Islet precursor cell (in vitro differentiated cells): Measurements from ENCODE around the gene ZFYVE28.
"Not testable (repeated sequence)": the region's sequence is repeated elsewhere in the genome, so short reads cannot be mapped to it uniquely, and the experiment has no call there.

Experiments used
- DNase-seq: peaks from one replicate; pipeline ENCODE4 v3.0.0-alpha.2; 2018

ZFYVE28 gene

DNA sequence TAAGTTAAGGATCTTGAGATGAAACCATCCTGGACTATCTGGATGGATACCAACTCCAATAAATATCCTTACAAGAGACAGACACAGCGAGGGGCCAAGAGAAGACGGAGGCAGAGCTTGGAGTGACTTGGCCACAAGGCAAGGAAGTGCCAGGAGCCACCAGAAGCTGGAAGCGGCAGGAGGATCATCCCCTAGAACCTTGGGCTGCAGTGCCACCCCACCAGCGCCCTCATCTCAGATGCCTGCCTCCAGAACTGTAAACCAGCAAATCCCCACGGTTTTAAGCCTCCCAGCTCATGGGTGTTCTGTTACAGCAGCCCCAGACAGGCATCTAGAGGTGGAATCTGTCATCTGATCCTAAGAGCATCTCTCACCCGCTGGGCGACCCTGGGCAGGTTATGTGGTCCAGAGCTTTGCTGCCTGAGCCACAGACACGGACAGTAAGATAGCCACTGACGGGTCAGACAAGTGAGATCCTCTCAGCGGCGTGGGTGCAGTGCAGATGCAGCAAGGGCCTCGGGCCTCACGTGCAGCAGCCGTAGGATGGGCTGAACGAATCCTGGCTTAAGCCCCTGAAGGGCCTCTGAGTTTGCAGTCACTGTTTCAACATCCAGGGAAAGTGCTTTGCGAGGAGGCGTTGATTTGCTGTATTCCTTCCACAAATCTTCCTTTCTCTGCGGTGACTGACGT, 131.4 kb downstream of the ZFYVE28 start:
- DNase-seq: no peak

DNA sequence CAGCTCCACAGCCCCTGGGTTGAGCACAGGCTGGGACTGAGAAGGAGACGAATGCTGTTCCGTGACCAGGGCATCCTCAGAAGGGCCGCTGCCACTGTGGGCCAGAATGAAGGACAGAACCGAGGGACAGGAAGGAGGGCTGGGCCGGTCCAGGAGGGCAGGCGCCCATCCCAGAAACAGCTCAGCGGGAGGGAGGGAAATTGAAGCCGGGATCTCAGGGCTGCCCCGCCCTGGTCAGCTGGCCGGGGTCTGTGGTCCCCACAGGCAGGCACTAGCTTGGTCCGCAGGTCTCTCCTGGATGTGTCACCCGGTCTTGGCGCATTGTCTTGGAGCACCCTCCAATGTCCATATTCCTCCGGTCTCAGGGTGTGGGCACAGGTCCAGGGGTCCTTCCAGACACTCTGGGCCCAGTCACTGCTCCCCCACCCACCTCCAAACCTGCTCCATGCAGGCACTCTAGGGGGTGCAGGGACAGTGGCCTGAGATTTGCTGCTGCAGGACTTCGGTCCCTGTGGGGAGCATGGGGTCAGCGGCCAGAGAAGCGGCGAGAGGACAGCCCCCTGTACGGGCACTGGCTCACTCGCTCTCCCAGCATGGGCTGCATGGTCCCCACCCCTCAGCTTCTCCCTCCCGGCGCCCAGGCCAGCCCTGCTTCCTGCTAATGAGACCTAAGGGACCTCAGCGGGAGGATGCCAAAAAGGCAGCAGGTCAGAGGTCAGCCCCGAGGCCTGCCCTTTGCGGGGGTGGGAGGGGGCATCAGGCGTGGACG, 132.6 kb downstream of the ZFYVE28 start:
- no peak for DNase-seq

DNA sequence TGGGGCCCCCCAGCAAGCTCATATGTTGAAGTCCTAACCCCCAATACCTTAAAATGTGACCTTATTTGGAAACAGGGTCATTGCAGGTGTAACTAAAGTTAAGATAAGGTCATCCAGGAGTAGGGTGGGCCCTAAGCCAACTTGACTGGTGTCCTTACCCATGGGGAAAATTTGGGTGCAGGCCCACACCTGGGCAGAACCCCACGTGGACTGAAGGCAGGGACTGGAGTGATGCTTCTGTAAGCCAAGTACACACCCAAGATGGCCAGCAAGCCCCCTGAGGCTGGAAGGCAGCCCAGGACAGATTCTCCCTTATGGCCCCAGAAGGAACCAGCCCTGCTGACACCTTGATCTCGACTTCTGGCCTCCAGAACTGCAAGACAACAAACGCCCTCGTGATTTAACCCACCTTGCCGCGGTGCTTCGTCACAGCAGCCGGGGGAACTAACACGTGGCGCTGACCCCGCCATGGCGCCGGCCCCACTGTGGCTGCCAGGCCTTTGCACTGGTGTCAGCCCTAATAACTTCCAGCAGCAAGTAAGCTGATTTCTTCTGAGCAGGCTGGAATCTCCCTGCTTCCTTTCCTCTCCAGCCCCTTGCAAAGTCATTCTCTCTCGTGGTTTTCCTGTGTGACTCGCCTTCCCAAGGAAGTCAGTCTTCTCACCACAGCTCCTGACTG, 133.4 kb downstream of the ZFYVE28 start:
- DNase-seq: peak; percentile 81

DNA sequence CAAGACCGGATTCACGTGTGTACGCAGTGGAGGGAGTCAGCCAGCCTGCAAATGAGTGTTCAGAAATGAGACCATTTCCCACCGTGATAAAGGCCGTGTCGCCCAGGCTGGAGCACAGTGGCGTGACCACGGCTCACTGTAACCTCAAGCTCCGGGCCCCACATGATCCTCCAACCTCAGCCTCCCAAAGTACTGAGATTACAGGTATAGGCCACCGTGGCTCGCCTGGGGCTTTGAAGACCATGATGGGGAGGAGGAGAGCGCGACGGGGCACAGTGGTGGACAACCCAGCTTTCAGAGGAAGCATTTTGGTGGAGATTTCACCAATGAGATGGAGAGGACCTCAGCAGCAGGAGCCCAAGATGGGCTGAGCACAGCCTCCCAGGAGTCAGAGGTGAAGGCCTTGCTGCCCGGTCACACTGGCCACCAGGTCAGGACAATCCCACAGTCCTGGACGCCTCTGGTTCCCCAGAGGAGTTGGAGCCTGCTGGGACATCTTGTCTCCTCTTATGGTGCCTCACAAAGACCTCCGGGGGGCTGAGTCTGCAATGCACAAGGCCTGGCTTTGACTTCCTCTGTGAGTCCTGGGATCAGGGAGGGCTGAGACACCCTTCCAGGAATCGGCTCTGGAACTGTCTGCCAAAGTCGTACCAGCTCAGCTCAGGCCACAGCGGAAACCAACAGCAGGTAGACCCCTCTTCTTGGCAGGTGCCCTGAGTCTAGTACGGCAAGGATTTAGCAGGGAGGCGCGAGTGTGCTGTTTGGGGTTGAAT, 134.1 kb downstream of the ZFYVE28 start:
- no peak for DNase-seq

DNA sequence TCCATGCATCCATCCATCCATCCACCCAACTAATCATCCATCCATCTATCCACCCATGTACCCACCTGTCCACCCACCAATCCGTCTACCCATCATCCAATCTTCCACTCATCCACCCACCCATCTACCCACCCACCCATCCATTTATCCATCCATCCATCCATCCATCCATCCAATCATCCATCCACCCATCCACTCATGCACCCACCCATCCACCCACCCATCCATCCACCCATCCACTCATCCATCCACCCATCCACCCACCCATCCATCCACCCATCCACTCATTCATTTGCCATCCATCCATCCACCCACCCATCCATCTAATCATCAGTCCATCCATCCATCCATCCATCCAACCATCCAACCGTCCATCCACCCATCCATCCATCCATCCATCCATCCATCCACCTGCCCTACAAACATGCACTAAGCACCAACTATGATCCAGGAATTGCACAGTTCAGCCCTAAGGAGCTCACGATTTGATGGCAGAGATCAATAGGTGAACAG, 135.2 kb downstream of the ZFYVE28 start:
- DNase-seq: no peak

DNA sequence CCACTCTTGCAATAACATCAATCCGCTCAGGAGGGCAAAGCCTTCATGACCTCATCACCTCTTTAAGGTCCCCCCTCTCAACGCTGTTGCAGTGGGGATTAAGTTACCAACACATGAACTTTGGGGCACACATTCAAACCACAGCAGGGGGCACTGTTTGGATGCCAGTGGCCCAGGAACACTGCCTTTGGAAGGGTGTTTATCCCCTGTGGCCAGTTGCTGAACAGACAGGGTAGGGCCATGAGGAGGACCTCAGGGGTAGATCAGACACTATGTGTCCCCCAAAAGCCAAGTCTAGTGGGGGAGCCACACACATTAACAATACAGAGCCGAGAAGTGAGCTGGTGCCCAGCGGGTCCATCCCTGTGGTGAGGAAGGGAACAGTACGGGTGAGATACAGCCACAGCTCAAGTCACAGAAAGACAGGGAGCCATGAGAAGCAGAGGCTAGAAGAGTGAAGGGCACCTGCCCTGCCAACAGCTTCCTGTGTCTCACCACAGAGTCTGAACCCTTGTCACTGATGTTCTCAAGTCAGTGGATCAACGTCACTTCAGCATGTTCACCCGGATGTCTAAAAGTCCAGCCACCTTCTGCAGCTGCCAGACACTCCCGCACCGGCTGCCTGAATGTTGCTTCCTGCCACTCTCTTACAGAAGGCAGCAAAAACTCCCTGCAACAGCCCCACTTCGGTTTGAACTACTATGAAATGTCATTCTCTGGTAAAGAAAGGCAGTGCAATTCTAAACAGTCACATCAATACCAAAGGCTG, 136.7 kb downstream of the ZFYVE28 start:
- DNase-seq: no peak

DNA sequence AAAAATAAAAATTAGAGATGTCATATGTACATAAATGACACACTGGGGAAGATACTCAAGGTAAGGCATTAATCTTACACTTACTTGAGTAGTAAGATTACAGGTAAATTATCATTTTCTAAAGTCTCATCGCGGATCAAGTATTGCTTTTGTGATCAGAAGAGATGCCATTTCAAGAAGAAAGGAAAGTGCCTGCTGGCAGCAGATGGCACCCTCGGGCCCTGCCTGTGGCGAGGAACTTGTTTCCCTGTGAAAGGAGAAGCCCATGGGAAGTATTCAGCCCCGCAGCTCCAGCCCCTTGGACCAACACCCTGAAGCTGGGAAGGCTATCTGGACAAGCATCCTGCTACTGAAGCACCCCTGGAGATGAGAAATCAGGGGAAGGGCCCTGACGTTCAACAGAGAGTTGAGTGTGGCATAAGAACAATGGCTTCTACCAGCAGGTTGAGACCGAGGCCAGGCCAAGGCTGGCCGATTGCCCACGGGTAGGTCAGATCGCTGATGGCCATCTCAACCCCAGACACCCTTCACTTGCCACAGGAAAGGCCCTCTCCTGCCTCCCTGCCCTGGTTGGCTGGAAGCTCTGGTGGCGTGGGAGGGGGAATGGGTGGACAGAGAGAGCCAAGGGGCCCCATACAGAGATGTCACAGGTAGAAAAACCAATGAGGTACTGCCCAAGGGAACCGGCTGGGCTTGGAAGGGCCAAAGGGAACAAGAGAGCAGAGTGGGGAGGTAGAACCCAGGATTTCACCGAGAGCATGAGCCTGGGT, 137.7 kb downstream of the ZFYVE28 start:
- DNase-seq: no peak

DNA sequence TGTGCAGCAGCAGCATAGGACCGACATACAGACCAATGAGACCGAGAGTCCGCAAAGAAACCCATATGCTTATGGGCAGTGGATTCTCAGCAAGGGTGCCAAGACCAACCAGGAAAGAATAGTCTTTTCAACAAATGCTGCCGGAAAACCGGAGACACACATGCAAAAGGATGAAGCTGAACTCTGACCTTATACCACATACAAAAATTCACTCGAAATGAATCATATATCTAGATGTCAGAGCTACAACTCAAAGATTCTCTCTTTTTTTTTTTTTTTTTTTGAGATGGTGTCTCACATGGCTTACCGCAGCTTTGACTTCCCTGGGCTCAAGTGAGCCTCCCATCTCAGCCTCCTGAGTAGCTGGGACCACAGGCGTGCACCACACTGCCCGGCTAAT, 140.5 kb downstream of the ZFYVE28 start:
- DNase-seq: no peak

DNA sequence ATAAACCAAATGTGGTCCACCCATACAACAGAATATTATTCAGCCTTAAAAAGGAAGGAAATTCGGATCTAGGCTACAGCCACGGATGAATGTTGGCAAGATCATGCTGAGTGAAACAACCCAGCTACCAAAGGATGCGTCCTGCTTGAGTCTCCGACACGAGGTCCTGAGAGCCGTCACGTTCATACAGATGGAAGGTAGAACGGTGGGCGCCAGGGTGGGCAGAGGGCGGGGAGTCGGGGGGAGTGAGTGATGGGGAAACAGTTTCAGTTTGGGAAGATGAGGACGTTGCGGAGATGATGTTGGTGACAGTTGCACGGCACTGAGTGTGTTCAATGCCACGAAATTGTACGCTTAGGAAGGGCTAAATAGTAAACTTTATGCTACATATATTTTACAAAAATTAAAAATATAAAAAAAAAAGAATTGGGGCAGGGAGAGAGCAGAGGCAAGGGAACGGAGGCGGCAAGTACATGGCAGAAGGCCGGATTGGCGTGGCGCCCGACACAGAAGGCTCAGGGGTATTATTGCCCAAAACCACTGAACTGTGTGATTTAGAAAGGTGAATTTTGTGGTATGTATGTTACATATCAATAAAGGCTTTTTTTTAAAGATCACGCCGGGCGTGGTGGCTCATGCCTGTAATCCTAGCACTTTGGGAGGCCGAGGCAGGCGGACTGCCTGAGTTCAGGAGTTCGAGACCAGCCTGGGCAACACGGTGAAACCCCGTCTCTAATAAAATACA, 141.7 kb downstream of the ZFYVE28 start:
- DNase-seq: no peak

DNA sequence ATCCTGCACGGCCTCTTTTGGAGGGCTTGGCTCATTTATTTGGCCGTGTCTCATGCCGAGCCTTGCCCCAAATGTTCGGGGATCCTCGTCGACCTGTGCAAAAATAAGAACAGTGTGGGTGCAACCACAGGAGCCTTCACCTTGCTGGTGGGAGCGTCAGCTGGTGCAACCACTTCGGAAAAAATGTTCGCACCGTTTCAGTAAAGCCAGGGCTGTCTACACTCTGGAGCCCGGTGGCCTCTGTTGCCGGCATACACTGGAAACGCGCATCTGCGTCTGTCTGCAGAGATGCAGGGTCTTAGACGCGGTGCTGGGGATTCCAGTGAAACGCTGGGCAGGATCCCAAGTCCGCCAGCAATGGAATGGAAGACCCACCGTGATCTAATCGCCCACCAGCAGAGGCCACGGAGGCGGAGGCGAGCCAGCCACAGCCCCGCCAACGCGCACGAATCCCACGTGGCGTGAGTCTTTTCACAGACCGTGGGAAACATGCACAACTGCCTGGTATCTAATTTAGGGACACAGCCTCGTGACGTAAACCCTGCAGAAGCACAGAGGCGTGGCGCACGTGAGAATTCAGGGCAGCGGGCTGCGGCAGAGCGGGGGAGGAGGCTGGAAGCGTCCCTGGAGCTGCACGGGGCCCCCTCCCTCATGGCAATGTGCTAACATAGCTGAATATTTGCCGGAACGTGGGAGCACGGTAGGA, 142.7 kb downstream of the ZFYVE28 start:
- no peak for DNase-seq

DNA sequence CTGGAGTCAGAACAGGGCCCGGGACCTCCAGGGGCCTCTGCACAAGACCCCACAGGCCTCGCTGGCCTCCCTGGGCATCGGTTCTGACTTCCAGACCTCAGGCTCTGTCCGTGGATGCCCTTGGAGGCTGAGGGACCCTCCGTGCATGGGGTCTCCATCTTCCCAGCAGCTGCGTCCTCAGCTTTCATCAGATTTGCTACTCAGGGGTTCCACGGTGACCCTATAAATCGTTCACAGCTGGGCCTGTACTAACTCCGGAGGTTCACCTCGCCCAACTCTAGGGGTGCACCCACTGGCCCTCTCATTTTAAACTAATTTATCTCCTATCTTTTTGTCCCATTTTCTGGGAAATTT, 143.4 kb downstream of the ZFYVE28 start:
- DNase-seq: not testable (repeated sequence)

DNA sequence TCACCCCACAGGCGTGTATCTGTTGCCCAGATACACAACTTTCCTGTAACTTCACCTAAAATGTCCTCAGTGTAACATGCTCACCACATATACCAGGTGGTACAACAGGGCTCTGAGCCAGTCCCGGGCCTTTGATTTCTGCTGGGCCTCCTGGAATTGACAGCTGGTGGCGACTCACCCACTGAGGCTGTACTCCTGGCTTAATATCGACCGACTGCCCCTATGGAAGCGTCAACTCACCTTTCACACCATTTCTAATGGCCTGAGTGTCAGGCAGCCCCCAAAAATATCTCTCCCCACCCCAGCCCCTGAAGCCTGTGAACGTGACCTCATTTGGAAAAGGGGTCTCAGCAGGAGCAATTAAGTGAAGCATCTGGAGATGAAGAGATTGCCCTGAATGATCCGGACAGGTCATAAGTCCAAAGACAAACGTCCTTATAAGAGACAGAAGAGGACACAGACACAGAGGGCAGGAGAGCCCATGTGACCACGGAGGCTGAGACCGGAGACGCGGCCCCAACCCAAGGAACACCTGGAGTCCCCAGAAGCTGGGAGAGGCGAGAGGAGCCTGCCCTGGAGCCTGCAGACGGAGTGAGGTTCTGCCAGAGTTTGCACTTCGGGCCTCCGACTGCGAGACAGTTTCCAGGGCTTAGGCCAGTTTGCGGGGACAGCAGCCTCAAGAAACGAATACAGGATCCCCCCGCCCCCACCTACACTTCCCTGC, 144.0 kb downstream of the ZFYVE28 start:
- no peak for DNase-seq

DNA sequence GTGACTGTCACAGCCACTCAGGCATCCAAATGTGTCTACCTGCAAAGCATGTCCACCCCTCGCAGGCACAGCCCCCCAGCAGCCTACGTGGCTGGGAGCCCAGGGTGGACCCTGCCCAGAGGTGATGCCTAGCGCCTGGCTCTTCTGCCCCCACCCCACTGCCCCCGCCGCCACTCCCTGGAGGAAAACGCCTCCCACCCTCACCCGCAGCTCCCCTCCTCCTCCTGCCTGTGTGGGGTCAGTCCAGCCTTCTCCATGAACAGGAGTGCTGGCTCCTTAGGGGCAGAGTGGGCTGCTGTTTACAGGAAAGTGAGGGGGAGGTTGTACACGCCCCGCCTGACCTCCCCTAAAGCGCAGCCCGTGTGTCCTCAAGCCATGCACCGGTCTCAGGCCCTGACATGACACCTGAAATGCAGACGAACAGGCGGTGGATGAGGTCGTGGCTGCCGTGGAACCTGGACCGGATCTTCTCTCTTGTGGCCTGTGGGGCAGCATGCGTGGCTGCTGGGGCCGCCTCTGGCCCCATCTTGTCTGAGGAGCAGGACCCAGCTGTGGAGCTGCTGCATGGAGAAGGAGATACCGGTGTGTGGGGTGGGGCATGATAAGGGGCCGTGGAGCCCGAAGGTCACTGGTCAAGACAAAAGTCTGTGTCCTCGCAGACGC, 144.7 kb downstream of the ZFYVE28 start:
- no peak for DNase-seq

DNA sequence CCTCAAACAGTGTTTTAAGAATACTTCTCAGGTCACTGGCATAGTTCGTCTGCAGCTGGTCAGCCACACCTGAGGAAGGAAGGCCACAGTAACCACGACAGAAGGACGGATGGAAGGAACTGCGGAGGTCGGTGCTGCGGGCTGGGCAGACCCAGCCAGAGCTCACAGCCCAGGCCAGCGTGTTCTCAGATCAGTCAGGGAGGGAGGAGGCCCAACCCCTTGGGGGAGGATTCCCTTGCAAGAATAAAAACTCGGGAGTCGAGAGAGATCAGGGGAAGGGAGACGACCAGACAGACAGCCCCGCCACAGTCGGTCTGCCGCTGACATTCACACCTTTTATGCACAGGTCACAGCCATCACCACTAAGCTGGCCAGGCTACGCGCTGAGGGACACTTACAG, 145.2 kb downstream of the ZFYVE28 start:
- no peak for DNase-seq

DNA sequence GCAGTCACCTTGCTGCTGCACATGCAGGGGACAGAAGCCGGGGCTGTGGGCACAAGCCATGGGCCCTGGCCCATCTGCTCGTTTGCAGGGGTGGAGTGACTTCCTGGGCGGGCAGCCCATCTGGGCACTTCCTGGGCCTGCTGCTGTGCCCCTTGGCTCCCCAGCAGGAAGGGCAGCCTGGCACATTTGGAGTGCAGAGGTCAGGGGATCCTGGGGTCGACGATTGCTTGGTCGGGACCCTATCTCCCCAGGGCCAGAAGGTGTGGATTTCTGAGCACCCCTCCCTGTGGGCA, 145.7 kb downstream of the ZFYVE28 start:
- no peak for DNase-seq

DNA sequence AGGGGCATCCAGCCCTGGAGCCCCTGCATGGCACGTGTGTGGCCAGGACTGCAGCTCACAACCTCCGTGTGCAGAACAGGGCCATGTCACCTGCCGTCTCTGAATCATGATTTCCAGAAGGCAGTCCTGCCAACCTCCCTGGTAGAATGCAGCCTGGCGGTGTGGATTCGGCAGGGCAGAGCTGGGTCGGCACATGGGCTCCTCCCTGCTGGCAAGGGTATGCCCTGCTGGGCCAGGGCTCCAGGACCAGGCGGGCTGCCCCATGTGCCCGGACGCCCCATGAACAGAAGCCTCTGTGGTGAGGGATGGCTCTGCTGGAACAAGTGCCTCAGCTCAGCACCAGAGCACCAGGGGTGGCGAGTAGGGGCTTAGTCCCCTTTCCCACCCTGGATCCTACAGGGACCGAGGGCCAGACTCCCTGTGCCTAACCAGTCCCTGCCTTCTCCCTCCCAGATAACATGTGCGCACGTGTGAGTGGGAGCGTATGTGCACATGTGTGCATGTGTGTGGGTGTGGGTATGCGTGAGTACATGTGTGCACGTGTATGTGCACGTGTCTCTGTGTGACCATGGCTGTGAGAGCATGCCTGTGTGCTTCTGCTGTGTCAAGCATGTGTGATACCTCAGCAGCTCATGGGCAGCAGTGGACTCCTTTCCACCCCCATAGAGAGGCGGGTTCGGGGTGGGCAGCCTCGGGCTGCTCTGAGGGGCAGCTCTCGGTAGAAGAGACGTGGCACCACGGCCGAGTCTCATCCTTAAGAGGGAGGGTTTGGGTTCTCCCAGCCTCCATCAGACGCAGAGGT, 146.2 kb downstream of the ZFYVE28 start:
- DNase-seq: no peak

DNA sequence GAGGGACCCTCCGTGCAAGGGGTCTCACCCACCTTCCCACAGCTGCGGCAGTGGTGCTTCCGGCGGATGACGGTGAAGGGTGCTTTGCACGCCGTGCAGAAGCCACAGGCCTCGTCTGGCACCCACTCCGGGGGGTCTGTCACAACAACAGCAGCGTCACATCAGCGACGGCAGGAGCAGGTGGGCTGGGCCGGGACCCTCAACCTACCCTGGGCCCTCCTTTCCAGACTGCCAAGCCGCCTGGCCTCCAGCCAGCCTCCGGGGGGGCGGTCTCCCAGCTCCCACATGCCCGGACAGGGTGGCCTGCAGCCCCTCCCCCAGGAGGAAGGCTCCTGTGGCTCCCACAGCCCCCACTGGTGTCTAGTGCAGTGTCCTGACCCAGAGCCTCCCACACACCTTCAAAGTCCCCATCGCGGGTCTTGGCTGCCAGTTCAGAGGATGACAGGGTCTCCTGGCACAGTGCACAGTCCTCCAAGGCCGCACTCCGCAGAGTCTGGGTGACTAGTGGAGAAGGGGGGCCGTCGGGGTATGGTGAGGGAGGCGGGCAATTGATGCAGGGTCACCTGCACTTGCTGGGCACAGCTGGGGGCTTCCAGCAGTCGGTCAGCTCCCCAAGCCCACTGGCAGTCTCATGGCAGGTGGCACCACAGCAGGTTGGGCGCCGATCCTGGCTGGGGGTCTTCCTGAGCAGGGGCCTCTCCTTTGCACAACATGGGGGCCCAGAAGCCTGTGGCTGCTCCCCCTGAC, 147.0 kb downstream of the ZFYVE28 start:
- no peak for DNase-seq
